GM18520 (cell line): ENCODE data around the gene MCFD2.

ENCODE experiments used
- ATAC-seq: cut with Tn5 transposase; IDR thresholded peaks from one replicate; pipeline ENCODE4 v1.9.1; 2021; ENCODE audit not compliant: unreplicated experiment

The MCFD2 gene

GRCh38 chr2:46852598-46852997 lies 63.0 kb downstream of the MCFD2 start:
- no peak for ATAC-seq

- ATAC-seq = no peak
These were observed 63.5 kb downstream of the MCFD2 start for GRCh38 chr2:46852124-46852523.
